HG02885 (cell line): Measurements from ENCODE around the gene OTUD4.

Experiments
- ATAC-seq: cut with Tn5 transposase; IDR thresholded peaks from one replicate; pipeline ENCODE4 v1.9.1; 2021; ENCODE audit warnings: mild to moderate bottlenecking; ENCODE audit not compliant: unreplicated experiment, poor library complexity

Gene OTUD4

DNA sequence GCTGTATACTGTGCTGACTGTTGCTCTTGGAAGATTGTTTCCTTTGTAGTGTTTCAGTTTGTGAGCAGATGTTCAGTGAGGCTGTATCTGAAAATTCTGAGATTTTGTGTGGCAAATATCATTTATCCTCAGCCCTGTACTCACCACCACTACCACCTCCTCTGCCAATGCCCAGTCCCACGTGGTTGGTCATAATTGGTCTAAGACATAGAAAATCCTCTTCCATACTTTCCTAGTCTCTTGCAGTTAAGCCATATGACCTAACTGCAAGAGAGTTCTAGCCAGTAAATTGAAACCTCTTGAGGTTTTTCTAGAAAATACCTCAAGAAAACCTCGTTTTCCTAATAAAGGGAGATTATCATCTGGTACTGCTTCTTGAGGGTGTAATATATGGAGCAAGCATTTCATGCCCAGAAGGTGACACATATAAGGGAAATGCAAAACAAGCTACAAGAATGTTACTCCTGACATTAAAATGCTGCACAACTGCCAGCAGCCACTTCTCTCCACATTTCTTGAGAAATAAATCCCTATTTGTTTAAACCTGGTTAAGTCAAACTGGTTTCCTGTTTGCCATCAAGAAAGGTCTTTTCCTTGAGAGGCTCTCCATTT, 49.5 kb downstream of the OTUD4 start:
- no peak for ATAC-seq

DNA sequence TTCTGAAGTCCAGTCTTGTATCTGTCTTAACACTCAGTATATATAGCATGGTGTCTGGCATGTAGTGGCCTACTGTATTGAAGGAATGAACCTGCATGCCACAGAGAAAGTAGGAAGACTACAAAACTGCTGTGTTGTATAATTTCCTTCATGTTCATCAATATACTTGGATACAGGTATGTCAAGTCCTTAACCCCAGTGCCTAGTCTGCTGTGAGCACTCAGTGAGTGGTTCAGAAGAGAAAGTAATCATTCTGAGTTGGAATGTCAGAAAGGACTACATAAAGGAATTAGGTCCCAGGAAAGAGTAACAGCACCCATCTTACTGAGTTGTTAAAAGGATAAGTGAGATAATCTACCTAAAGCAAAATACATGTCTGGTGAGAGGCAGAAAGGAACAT, 50.3 kb downstream of the OTUD4 start:
- no peak for ATAC-seq

GRCh38 chr4:145125396-145125795, 55.0 kb downstream of the OTUD4 start:
- ATAC-seq = no peak

DNA sequence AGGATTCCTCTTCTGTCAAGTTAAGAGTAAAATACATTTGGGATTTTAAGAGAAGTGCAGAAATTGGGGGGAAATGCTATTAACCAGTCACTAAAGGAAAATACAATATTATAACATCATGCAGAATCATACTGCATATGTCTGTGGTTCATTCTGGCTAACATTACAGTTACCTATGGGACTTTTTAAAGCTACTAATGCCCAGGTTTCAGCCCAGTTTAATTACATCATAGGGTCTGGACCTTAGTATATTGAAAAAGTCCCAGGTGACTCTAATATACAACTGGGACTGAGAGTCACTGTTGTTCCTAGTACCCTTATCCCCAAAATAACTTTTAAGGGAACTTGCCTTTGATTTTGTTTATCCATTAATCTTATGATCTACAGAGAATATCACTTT, 72.3 kb downstream of the OTUD4 start:
- no peak for ATAC-seq

GRCh38 chr4:145107126-145107525, 73.3 kb downstream of the OTUD4 start:
- no peak for ATAC-seq

DNA sequence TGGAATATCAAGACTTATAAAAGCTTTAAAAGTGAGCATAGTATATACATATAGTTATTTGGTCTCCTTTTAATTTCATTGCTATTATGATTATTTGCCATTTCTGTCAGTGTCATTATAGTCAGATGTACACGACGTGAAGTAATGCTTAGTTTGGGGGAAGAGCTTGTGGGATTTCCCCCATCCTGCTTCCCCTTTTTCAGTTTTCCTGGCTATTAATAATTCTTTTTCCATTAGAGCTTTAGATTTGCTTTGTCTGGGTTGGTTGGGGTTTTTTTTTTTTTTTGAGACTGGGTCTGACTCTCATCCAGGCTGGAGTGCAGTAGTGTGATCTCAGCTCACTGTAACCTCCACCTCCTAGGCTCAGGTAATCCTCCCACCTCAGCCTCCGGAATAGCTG, 76.9 kb downstream of the OTUD4 start:
- ATAC-seq = no peak

DNA sequence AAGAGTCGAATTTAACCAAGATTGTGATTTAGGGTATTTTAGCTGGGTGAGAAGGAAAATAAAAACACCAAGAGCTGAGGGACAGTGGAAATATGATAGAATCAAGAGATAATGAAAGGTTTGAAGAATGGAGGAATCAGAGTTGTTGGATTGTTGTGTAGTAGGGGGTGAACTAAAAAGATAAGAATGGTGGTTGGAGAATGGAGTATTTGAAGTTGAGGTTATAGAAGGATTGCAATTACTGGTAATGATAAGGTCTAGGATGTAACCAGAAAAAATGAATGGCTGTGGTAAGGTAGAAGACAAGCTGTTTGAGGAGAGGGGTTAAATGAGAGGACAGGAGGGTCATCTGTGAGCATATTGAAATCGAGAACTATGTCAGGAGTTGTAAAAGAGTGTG, 77.8 kb downstream of the OTUD4 start:
- no peak for ATAC-seq

DNA sequence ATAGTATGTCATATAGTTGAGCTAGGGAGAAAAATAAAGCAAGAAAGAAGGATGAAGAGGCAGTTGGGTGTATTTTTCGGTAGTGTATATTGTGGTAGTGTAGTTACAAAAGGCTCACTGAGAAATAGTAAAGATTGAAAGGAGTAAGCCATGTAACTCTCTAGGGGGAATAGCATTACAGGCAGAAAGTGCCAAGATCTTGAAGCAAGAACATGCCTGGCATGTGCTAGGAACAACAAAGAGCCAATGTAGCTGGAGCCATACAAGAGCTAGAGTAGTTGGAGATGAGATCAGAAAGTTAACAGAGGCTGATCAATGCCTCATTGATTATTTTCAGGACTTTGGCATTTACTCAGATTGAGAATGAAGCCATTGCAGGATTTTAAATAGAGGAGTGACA, 79.3 kb downstream of the OTUD4 start:
- no peak for ATAC-seq

GRCh38 chr4:145099653-145100052, 80.7 kb downstream of the OTUD4 start:
- ATAC-seq = no peak

GRCh38 chr4:145098675-145099037, 81.7 kb downstream of the OTUD4 start:
- ATAC-seq = peak; percentile 21

GRCh38 chr4:145097821-145098674, 82.3 kb downstream of the OTUD4 start, which contains the start of the genes ABCE1 and ANAPC10:
Gene ABCE1 (plus strand): TSS chr4:145098311. CDS start chr4:145104413, 6,102 bp downstream.
Gene ANAPC10 (minus strand): TSS chr4:145098196. CDS start chr4:145096099, 2,097 bp downstream.
- peak; percentile 82 for ATAC-seq

GRCh38 chr4:145097331-145097820, 83.0 kb downstream of the OTUD4 start:
- peak; percentile 3 for ATAC-seq

DNA sequence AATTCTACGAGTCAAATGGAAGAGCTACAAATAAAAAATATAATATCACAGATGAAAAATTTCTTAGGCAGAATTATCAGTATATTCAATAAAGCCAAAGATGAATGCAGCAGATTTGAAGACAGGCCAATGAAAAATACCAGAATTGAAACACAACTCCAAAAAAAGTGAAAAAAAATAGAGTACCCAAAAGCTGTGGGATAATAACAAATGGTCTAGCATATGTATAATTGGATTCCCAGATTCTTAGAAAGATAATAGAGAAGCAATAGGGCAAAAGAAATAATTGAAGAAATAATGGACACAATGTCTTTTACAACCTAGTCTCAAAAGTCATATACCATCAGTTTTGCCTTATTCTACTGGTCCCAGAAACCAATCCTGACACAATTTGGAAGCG, 86.8 kb downstream of the OTUD4 start:
- no peak for ATAC-seq

DNA sequence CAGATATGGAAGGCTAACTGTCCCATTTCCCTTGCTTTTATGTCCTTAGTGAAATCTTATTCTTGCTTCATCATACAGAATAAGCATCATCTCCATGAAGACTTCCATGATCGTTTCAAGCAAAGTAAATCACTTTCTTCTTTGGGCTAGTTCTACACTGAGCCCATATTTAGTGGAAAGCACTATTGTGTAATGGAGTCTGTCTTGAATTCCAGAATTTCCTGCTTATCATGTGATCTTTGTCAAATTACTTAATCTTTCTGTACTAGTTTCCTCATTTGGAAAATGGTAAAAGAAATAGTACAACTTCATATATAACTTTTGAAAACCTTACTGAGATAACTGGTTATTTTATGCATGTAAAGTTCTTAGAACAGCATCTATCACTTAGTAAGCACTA, 90.0 kb downstream of the OTUD4 start:
- ATAC-seq = no peak

DNA sequence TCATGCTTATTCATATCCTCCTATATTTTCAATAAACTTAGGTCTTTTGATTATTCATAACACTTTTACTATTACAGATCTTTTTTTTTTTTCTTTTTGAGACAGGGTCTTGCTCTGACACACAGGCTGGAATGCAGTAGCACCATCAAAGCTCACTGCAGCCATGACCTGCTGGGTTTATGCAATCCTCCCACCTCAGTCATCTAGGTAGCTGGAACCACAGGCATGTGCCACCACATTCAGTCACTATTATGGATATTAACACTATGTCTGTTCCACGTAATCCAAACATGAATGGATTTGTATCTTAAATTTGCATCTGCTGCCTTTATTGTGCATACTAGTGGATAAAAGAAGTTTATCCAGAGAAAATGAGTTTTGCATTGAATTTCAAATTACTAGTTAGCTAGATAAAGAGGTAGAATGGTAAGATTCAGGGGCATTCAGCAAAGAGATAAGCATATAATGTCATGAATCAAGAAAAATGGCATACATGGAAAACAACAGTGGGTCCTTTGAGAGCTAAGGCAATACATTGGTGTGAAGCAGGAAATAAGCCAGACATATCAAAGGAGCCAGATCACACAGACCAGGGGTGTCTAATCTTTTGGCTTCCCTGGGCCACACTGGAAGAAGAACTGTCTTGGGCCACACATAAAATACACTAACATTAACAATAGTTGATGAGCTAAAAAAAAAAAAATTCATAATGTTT, 96.3 kb downstream of the OTUD4 start:
- no peak for ATAC-seq
